Subcutaneous abdominal adipose tissue (tissue), 5 donors: Measurements from ENCODE around the gene NCBP2L.

Experiments
- H3K27ac ChIP-seq: one replicate; pipeline ENCODE4 v1.7.0; 2013; ENCODE audit warnings: low read depth, mild to moderate bottlenecking, inconsistent platforms, low read length, moderate library complexity
- H3K27me3 ChIP-seq, 5 donors: one replicate each; pipeline ENCODE4 v1.7.0; 2013; ENCODE audit warnings: low read length in 5 of 5, inconsistent platforms in 1 of 5; ENCODE audit not compliant: control insufficient read depth in 5 of 5, insufficient read depth in 4 of 5
- H3K36me3 ChIP-seq, 5 donors: one replicate each; pipeline ENCODE4 v1.7.0; 2013; ENCODE audit warnings: low read length in 5 of 5; ENCODE audit not compliant: control insufficient read depth in 5 of 5, insufficient read depth in 5 of 5
- H3K4me1 ChIP-seq, 5 donors: one replicate each; pipeline ENCODE4 v1.7.0; 2013; ENCODE audit warnings: low read length in 5 of 5, mild to moderate bottlenecking in 3 of 5, moderate library complexity in 1 of 5; ENCODE audit not compliant: control insufficient read depth in 5 of 5, insufficient read depth in 5 of 5
- H3K4me3 ChIP-seq, 5 donors: one replicate each; pipeline ENCODE4 v1.7.0; 2013; ENCODE audit warnings: low read length in 5 of 5, low read depth in 1 of 5
- H3K9ac ChIP-seq, 5 donors: one replicate each; pipeline ENCODE4 v1.7.0; 2013; ENCODE audit warnings: low read length in 5 of 5, mild to moderate bottlenecking in 4 of 5, moderate library complexity in 3 of 5
- H3K9me3 ChIP-seq, 5 donors: one replicate each; pipeline ENCODE4 v1.7.0; 2013; ENCODE audit warnings: low read length in 5 of 5; ENCODE audit not compliant: control insufficient read depth in 5 of 5
- donor health status: healthy.
- donor health status: healthy.
- donor health status: healthy.
- donor health status: healthy.
- donor health status: healthy.

Gene NCBP2L

DNA sequence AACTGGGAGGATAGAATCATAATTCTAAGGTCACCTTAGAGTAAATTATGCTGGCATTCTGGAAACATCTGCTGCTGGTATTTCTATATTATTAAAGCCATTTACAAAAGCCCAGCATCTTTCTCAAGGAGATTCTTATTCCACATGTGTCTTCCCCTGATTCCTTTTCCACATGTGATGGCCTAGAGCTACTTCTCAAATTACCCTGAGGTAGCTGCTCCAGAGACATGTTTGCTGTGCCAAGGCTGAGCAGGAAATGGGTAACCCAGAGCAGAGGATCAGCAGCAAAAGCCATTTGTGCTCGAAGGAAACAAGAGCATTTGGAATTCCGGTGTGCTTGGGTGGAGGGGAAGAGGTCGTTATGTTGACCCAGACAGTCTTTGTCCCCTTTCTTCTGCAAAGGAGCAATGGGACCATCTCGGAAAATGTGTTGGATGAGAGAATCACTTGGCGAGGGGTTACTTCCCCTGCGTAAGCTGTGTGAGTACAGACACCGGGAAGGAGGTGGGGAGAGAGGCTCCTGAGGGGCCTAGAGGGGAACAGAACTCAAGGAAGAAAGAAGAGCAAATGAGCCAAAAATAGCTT is 26.6 kb upstream of the NCBP2L start:
- H3K36me3 ChIP-seq = no peaks in the 10 kb centered on the region
- peaks cover 0 to 21% (median 3%) of the 10 kb centered on the region in 5 donors for H3K27me3 ChIP-seq
- H3K9ac ChIP-seq = no peak overlapping the region
- H3K4me3 ChIP-seq = no peak overlapping the region
- H3K27ac ChIP-seq = no peak overlapping the region
- H3K4me1 ChIP-seq = peaks cover 0 to 56% (median 35%) of the 10 kb centered on the region in 5 donors
- H3K9me3 ChIP-seq = no peaks in the 10 kb centered on the region

DNA sequence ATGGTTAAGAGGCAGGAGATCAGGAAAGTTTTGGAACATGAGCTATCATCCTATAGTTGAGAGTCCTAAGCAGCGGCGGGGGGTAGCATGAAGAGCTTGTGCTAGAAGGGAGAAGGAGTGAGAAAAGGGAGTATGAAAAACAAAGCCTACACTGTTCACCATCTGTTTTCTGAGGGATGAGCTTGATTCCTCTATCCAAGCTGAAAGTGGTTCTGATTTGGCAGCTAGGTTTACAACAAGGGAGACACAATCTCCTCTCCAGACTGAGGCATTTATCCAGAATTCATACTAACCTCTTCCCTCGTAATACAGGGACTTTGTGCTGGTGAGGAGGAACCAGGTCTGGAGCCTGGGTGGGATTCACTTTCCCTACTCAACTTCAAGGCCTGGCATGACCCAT is 25.5 kb upstream of the NCBP2L start:
- Histone ChIP-seq H3K4me3 (no peak overlapping the region), H3K36me3 (no peaks in the 10 kb centered on the region), H3K9ac (no peak overlapping the region), H3K27me3 (peaks cover 0 to 27% (median 5%) of the 10 kb centered on the region in 5 donors), H3K9me3 (no peaks in the 10 kb centered on the region), H3K4me1 (peaks cover 0 to 58% (median 33%) of the 10 kb centered on the region in 5 donors), H3K27ac (no peak overlapping the region)

DNA sequence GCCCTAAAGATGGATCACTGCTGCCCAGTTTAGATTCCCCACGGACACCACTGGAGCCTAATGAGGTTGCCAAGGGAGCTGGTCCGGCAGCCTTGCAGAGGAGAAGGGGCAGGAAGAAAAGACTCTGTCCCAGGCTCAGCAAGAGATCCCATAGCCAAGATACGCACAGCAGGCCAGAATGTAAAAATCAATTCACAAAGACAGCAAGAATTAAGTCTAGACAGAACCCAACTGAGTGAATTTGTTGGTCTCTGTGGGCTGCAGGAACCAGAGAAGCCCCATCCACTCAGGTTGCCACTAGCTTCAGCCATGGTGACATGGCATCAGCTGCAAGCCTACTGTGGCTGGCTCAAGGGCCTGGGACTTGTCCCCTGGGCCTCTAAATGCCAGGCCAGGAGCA is 24.8 kb upstream of the NCBP2L start:
- H3K27me3 ChIP-seq = peaks cover 0 to 27% (median 6%) of the 10 kb centered on the region in 5 donors
- H3K4me1 ChIP-seq = peaks cover 0 to 53% (median 26%) of the 10 kb centered on the region in 5 donors
- no peaks in the 10 kb centered on the region for H3K9me3 ChIP-seq
- H3K4me3 ChIP-seq = no peak overlapping the region
- no peaks in the 10 kb centered on the region for H3K36me3 ChIP-seq
- H3K27ac ChIP-seq = no peak overlapping the region
- H3K9ac ChIP-seq = no peak overlapping the region

DNA sequence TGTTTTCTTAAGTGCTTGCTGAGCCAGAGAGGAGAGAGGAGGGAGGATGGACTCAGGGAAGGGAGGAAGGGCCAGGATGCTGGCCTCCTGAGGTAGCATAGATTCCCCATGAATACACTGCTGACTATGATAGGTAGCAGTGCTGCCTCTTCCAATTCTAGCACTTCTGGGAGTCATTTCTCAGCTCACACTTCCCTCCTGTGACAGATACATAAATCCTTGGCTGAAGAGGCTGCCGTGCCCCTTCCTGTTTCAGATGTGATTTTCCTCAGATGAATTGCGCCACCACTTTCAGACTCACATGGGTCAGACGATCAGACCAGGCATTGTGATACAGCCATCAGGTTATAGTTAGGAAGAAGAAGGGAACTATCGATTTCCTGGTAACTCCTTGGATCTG is 24.3 kb upstream of the NCBP2L start:
- Histone ChIP-seq H3K4me1 (peaks cover 0 to 48% (median 23%) of the 10 kb centered on the region in 5 donors), H3K9ac (no peak overlapping the region), H3K4me3 (no peak overlapping the region), H3K27ac (no peak overlapping the region), H3K9me3 (no peaks in the 10 kb centered on the region), H3K27me3 (peaks cover 0 to 26% (median 6%) of the 10 kb centered on the region in 5 donors), H3K36me3 (no peaks in the 10 kb centered on the region)

DNA sequence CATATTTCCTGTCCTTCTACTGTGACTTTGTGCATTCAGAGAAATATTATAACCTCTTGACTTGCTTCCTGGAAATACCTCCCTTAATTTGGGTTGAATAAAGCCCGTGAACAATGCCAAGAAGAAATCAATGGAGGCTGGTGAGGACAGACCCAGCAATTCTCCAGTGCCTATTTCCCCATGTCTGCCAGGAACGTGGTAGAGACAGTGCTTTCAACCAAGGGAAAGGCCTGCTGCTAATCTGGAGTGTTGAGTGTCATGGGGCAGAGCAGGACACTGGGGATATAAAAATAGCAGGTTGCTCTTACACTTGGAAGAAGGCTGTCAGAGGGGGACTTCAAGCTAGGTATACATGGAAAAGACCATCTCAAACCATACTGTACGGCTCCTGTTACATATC is 21.8 kb upstream of the NCBP2L start:
- no peak overlapping the region for H3K9ac ChIP-seq

DNA sequence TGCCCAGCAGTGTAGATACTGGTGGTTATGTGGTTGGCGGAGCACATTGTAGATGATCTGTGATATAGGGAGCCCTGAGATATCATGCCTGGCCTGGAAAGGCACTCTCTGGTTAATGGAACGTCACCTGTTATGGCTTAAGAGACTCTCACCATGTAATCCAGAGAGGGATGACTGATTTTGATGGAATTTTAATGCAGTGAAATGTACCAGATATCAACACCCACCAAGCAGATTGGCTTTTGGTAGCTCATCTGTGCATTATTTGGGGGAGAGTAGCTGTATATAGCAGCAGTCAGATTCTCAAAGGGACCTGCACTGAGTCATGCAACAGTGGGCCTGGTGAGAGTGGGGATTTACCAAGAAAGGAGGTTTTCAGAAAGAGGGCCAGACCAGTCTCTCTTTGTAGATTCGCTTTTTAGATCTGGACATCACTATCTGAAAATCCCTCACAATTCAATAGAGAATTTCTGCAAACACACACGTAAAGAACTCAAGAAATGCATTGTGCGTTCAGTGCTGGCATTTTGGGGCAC is 19.2 kb upstream of the NCBP2L start:
- no peak overlapping the region for H3K27ac ChIP-seq
- H3K36me3 ChIP-seq = no peaks in the 10 kb centered on the region
- H3K4me3 ChIP-seq = no peak overlapping the region
- H3K9me3 ChIP-seq = no peaks in the 10 kb centered on the region
- H3K27me3 ChIP-seq = peaks cover 0 to 10% (median 7%) of the 10 kb centered on the region in 5 donors
- H3K4me1 ChIP-seq = peaks cover 0 to 16% (median 10%) of the 10 kb centered on the region in 5 donors
- no peak overlapping the region for H3K9ac ChIP-seq

More for the DNA sequence above, 21.8 kb upstream of the NCBP2L start:
- no peak overlapping the region for H3K4me3 ChIP-seq
- no peaks in the 10 kb centered on the region for H3K9me3 ChIP-seq
- H3K27ac ChIP-seq = no peak overlapping the region
- peaks cover 0 to 12% (median 5%) of the 10 kb centered on the region in 5 donors for H3K27me3 ChIP-seq
- peaks cover 0 to 37% (median 19%) of the 10 kb centered on the region in 5 donors for H3K4me1 ChIP-seq
- H3K36me3 ChIP-seq = no peaks in the 10 kb centered on the region

DNA sequence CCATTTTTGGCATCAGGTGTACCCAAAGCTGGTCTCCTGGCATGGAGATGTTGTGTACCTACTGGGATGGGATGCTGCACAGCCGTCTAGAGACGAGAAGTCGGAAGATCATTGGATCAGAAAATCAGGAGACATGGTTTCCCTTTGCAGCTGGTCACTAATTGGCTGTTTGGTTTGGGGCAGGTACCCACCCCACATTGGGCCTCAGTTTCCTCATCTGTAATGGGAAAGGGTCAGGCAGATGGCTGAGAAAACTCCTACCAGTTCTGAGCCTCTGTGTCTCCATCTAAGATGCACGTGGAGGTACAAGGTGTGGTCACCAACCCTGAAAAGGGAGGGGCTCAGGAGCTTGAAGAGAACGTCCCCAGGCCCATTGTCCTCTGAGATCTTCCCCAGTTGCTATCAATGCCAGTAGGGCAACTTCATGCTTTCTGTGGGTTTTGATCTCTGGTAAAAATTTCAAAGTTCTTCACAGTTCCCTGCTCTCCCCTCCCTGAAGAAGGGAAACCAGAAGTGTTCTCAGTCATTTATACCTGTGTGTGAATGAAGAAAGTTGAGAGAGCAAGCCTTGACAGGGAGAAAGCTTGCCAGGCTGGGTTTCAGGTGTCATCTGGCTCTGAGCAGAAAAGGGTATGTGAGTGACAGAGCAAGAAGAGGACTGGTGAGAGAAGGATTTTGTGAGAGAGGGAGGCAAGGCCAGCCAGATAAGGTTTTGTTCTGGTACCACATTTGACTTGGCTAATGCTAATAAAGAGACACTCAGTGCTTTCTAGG is 17.0 kb upstream of the NCBP2L start:
- peaks cover 0 to 12% (median 6%) of the 10 kb centered on the region in 5 donors for H3K4me1 ChIP-seq
- H3K9ac ChIP-seq = peak overlapping the region in 1 of 5 donors; percentile 8
- peaks cover 0 to 2% (median 0%) of the 10 kb centered on the region in 5 donors for H3K36me3 ChIP-seq
- no peaks in the 10 kb centered on the region for H3K9me3 ChIP-seq
- H3K4me3 ChIP-seq = no peak overlapping the region
- H3K27ac ChIP-seq = no peak overlapping the region
- peaks cover 0 to 18% (median 9%) of the 10 kb centered on the region in 5 donors for H3K27me3 ChIP-seq

DNA sequence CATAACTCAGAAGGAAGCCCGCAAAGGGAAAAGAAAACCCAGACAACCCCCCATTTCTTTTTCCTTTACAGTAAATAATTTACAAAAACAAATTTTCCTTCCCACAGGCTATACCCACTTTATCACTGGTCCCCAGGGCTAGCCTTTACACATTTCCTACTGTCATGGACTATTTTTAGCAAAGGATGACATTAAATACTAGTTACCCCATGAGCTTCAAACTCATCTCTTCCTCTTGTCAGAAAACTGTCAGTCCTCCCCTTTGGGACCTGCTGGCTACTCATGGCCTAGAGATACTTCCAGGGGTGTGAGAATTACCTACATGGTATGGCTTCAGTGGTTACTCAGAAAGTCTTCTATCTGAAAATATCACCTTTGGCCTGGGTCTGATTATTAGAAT is 13.9 kb upstream of the NCBP2L start:
- Histone ChIP-seq H3K27ac (no peak overlapping the region), H3K27me3 (peaks cover 0 to 19% (median 7%) of the 10 kb centered on the region in 5 donors), H3K9ac (no peak overlapping the region), H3K9me3 (no peaks in the 10 kb centered on the region), H3K4me3 (no peak overlapping the region), H3K36me3 (peaks cover 0 to 2% (median 0%) of the 10 kb centered on the region in 5 donors), H3K4me1 (peaks cover 0 to 13% (median 4%) of the 10 kb centered on the region in 5 donors)

DNA sequence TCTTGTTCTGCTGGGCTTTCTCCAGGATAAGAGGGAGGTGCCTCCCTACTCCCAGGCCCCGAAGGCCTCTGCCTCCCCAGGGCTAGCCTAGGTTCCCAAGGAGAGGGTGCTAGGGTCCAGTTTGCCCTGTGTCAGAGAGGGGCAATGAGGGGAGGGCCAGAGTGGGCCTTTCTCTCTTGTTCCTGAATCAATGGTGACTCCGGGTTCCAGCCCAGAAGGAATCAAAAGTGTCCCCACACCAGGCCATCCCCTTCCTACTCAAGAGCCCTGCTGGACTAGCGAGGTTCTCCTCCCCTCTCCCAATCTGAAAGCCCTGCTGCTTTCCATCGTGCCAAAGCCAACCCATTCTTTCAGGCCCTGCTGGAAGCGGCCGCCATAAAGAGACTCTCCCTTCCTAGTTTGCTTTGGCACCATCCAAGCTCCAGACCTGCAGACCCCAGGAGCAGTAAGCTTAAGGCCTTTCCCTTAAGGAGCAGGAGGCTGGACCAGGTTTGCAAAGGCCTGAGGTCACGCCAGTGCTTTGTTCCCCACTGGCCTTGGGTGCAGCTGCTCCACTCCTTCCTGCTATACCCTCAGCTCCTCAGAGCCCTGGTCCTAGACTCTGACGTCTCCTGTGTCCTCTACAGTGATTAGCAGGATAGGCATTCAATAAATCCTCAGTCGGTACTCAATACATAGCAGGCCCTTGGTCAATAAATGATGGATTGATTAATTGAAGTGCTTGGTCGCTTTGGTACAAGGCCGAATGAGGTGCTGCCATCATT is 12.5 kb upstream of the NCBP2L start:
- Histone ChIP-seq H3K27me3 (peaks cover 0 to 24% (median 7%) of the 10 kb centered on the region in 5 donors), H3K27ac (no peak overlapping the region), H3K36me3 (peaks cover 0 to 2% (median 0%) of the 10 kb centered on the region in 5 donors), H3K4me3 (no peak overlapping the region), H3K4me1 (peaks cover 0 to 13% (median 4%) of the 10 kb centered on the region in 5 donors), H3K9me3 (no peaks in the 10 kb centered on the region), H3K9ac (no peak overlapping the region)
